Activated T-helper 17 cell treated with anti-CD3 and anti-CD28 coated beads, Interleukin-2, amount 50 U/mL, for 72 hours (primary cell): Measurements from ENCODE around the gene GALM. TPM values are rescaled to one million over a fixed set of nuclear protein-coding genes. Genes with fewer than 3 reads are reported as not detected.

Experiments
- ATAC-seq: fragments of 150-1000 bp; cut with Tn5 transposase; replicated peaks from 2 replicates; pipeline ENCODE4 v1.10.0; 2021; ENCODE audit warnings: mild to moderate bottlenecking, moderate library complexity
- H3K27ac Mint-ChIP-seq: one replicate; pipeline ENCODE4 v1.8.0; 2022; ENCODE audit warnings: mixed read lengths
- H3K27me3 Mint-ChIP-seq: one replicate; pipeline ENCODE4 v1.8.0; 2022; ENCODE audit warnings: mixed read lengths
- H3K36me3 Mint-ChIP-seq: one replicate; pipeline ENCODE4 v1.8.0; 2022; ENCODE audit warnings: low read depth, mild to moderate bottlenecking, mixed read lengths
- H3K4me1 Mint-ChIP-seq: one replicate; pipeline ENCODE4 v1.8.0; 2022; ENCODE audit warnings: mixed read lengths
- H3K4me3 Mint-ChIP-seq: one replicate; pipeline ENCODE4 v1.8.0; 2022; ENCODE audit warnings: mild to moderate bottlenecking, mixed read lengths
- H3K9me3 Mint-ChIP-seq: one replicate; pipeline ENCODE4 v1.8.0; 2022; ENCODE audit warnings: mixed read lengths
- total RNA-seq, 2 donors: library from RNA; stranded (reverse); gene quantifications; one replicate each; pipeline ENCODE4 v1.2.3, GENCODE V29; 2022

Gene GALM
- total RNA-seq, 2 donors from 2014 or later, result 85.2 to 123 TPM

DNA sequence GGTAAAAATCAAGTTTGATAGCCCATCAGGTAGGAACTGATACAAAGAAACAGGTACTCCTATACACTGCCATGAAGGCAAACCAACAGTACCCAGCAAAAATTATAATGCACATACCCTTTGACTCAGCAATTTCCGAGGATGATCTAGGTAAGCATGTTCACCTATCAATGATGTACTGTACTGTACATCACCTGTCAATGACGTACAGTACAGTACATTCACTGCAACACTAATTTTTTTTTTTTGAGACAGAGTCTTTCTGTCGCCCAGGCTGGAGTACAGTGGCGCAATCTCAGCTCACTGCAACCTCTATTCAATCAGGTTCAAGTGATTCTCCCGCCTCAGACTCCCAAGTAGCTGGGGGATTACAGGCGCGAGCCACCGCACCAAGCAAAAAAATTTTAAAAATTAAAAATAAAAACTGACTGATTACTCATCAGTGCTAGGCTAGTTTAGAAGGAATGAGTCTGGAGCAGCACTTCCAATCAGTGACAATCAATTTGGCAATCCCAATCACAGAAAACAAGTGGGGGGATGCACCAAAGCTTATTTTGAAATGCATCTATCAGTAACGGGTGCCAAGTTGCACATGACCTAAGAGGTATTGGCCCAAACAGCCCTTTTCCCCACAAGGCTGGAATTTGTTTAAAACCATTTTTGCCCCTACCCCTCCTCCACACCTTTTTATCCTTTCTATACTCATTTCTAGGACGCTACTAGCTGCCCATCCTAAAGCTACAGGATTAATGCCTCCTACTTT lies 77.1 kb downstream of the GALM start:
- H3K27me3 Mint-ChIP-seq, result no peaks in the 10 kb centered on the region
- H3K4me3 Mint-ChIP-seq, result peak overlapping the region; percentile 99
- peaks cover 52% of the 10 kb centered on the region for H3K4me1 Mint-ChIP-seq
- peak; percentile 16 for ATAC-seq
- peaks cover 100% of the 10 kb centered on the region for H3K36me3 Mint-ChIP-seq
- no peaks in the 10 kb centered on the region for H3K9me3 Mint-ChIP-seq
- no peak overlapping the region for H3K27ac Mint-ChIP-seq

DNA sequence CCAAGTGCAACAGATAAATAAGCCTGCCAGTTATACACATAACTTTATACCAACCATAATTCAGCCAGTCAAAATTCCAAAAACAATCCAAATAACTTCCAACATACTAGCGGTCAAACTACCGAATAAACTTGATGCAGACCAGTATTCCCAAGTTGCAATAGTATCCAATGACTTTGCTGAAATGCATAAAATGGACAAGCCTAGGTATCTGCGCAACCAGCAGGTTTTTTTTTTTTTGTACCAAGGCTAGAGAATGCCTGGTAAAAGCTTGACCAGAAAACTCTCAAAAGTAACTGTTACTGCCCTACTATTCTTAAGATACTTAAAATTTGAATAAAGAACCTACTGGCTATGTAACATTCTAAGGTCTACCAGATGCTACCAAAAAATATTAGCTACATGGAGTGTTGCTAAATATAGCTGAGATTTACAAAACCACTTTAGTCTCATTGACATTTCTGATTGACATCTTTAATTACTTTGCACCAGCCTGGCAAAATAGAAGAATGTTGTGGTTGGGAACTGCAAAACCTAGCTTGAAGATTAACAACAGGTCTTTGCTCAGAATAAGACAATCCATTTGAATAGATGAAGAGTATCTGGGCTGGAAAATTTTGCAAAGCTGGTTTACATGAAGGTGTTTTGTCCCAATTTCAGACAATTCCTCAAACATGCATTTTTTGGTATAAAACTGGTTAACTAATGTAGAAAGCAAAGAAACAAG lies 77.9 kb downstream of the GALM start:
- H3K27ac Mint-ChIP-seq, result no peak overlapping the region
- peak overlapping the region; percentile 99 for H3K4me3 Mint-ChIP-seq
- H3K9me3 Mint-ChIP-seq, result no peaks in the 10 kb centered on the region
- ATAC-seq, result no peak
- peaks cover 100% of the 10 kb centered on the region for H3K36me3 Mint-ChIP-seq
- peaks cover 51% of the 10 kb centered on the region for H3K4me1 Mint-ChIP-seq
- no peaks in the 10 kb centered on the region for H3K27me3 Mint-ChIP-seq

DNA sequence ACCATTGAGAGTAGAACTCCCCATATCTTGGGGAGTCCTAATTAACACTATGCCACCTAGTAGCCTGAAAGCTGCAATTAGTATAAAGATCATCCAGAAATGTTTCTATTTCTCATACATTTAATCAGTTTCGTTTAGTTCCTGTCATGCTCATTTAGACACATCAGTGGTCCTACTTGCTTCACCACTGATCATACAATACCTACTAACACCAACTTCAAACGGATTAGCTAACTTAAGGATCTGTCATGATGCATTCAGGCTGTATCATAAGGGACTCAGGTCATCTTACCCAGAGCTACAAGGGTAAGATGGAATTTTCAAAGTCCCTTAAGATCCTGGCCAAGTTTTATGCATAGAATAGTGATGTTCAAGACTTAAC lies 78.5 kb downstream of the GALM start:
- H3K4me3 Mint-ChIP-seq, result peak overlapping the region; percentile 99

DNA sequence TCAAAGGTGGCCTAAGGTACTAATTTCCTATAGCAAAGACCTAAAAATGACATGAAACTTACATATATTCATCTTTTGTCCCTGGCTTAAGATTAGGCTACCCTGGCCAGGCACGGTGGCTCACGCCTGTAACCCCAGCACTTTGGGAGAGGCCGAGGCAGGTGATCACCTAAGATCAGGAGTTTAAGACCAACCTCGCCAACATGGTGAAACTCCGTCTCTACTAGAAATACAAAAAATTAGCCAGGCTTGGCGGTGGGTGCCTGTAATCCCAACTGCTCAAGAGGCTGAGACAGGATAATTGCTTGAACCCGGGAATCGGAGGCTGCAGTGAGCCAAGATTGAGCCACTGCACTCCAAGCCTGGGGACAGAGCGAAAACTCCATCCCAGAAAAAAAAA lies 79.4 kb downstream of the GALM start:
- peak overlapping the region; percentile 99 for H3K4me3 Mint-ChIP-seq
- peaks cover 100% of the 10 kb centered on the region for H3K36me3 Mint-ChIP-seq

More for the DNA sequence above, 78.5 kb downstream of the GALM start:
- peaks cover 46% of the 10 kb centered on the region for H3K4me1 Mint-ChIP-seq
- H3K27me3 Mint-ChIP-seq, result no peaks in the 10 kb centered on the region
- peaks cover 100% of the 10 kb centered on the region for H3K36me3 Mint-ChIP-seq
- H3K27ac Mint-ChIP-seq, result no peak overlapping the region
- peak; percentile 12 for ATAC-seq
- H3K9me3 Mint-ChIP-seq, result no peaks in the 10 kb centered on the region

DNA sequence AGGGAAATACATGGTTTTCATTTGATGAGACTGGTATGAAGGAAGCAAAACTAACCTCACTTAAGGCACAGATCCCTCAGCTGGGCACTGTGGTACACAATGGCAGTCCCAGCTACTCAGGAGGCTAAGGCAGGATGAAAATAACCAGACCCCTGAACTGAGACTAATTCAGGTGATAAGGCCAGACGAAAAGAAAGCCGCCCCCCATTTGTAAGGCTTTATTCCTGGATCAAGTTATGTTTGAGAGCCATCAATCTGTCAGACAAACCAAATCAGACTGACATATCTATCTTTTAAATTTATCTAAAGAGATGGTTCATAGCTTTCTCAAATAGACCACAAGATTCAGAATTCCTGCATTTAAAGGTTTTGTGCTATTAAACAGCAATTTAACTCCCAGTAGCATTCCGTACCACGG lies 81.1 kb downstream of the GALM start:
- ATAC-seq, result no peak
- Mint-ChIP-seq H3K36me3 (peaks cover 100% of the 10 kb centered on the region), H3K4me1 (peaks cover 45% of the 10 kb centered on the region)

More for the DNA sequence above, 79.4 kb downstream of the GALM start:
- peak overlapping the region; percentile 100 for H3K27ac Mint-ChIP-seq
- H3K9me3 Mint-ChIP-seq, result no peaks in the 10 kb centered on the region
- no peaks in the 10 kb centered on the region for H3K27me3 Mint-ChIP-seq
- peaks cover 39% of the 10 kb centered on the region for H3K4me1 Mint-ChIP-seq
- ATAC-seq, result no peak

DNA sequence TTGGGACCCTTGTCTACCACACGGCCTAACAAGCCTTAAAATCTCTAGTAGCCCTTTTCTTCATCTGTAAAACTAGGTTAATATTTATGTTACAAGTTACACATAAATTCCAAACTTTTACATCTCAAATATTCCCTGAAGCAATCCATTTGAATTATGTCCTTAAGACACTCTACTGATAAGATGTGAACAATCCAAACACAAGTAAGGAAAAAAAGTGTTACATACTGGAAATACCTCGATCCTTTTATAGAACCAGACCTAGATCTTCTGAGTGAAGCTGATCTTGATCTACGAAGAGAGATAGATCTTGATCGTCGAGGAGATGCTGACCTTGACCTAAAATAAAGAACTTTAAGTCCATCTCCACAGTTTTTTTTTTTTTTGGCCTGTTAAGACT lies 81.9 kb downstream of the GALM start:
- no peak for ATAC-seq
- Mint-ChIP-seq H3K36me3 (peaks cover 93% of the 10 kb centered on the region), H3K9me3 (no peaks in the 10 kb centered on the region), H3K27me3 (no peaks in the 10 kb centered on the region), H3K4me1 (peaks cover 47% of the 10 kb centered on the region), H3K27ac (peak overlapping the region; percentile 100), H3K4me3 (peak overlapping the region; percentile 99)

More for the DNA sequence above, 81.1 kb downstream of the GALM start:
- Mint-ChIP-seq H3K4me3 (peak overlapping the region; percentile 99), H3K27ac (peak overlapping the region; percentile 100), H3K27me3 (no peaks in the 10 kb centered on the region), H3K9me3 (no peaks in the 10 kb centered on the region)

DNA sequence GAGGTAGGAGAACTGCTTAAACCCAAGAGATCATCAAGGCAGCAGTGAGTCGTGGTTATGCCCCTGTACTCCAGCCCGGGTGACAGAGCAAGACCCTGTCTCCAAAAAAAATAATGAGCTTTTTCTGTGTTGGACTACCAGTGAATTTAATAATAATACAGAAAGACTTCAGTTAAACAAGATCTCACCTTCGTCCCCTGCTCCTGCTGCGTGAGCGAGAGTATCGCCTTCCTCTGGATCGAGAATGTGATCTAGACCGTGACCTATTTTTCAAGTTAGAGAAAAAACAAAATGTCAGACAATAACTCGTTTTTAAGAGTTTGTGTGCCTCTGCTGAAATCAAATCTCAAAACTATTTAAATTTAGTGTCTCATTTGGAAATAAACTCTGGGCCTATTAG lies 82.5 kb downstream of the GALM start:
- Mint-ChIP-seq H3K4me1 (peaks cover 47% of the 10 kb centered on the region), H3K9me3 (no peaks in the 10 kb centered on the region), H3K27ac (peak overlapping the region; percentile 100), H3K4me3 (peak overlapping the region; percentile 99), H3K36me3 (peaks cover 87% of the 10 kb centered on the region), H3K27me3 (no peaks in the 10 kb centered on the region)
- no peak for ATAC-seq

DNA sequence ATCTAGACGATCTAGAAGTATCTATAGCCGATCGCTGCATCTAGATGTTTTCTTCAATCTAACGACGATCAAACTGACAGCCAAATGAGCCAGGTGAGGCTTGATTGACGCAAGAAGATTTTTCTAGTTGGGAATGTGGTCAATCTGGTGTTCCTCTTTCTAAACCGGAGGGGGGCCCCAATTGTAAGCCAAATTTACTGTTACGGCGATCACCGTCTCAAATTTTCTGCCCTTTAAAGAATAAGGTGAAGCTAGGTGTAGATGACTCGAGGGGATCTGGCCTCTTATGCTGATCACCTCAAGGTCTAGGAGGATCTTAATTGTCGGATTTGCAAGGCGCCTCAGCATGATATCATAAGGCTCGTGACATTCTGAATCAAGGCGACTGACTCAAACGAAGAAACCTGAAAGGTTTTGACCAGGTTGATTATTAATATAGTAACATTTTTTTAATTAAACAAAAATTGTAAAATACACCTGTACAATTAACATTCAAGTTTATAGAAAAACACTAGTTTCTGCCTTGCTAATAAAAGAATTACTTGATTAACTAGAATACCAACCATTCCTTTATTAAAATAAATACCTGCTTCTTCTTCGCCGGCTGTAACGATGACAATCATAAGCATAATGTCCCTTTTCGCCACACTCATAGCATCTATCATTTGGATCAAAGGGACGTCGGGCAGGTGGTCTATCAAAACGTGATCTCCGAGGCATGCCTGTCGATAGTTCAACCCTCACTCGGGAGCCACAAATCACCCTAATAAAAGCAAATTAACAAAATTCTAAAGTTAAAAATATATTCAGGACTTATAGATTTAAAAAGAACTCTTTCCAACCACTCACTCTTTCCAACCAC lies 83.3 kb downstream of the GALM start:
- Mint-ChIP-seq H3K36me3 (peaks cover 79% of the 10 kb centered on the region), H3K4me3 (peak overlapping the region; percentile 99), H3K27me3 (no peaks in the 10 kb centered on the region)

DNA sequence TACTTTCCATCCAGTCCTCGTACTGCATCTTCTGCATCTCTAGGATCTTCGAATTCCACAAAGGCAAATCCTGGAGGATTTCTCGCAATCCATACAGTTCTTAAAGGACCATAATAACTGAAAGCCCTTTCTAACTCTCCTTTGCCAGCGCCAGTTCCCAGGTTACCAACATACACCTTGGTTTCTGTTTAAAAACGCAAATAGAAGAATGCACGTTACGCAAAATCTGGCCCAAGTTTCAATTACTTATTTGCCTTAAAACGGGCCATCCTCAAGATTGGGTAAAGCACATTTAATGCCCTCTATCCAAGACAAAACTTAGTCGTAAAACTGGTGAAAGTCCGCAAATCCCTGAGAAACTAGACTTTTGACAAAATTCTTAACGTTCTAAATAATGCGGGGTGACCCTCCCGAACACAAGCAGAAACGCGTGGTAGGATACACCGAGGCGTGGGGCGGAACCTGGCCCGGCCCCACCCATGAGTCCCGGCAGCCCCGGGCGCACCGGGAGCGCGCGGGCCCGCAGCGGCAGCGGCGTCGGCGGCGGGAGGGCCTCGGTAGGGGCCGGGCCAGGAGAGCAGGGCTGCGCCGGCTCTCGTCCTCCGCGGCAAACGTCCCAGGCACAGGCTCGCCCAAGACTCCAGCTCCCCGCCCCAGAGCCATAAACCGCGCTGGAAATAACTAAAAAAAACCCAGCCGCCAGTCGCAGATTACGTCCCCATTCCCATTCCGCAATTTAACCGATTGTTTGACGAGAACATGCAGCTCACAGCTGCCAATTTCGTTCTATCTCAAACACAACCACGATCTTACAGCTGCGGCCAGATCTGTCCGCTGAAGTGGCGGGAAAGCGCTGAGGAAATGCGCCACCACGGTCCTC lies 84.3 kb downstream of the GALM start:
- Mint-ChIP-seq H3K27me3 (no peaks in the 10 kb centered on the region), H3K36me3 (peaks cover 68% of the 10 kb centered on the region), H3K9me3 (no peaks in the 10 kb centered on the region), H3K4me1 (peaks cover 45% of the 10 kb centered on the region), H3K27ac (peak overlapping the region; percentile 100), H3K4me3 (peak overlapping the region; percentile 99)
- ATAC-seq, result peak; percentile 27

More for the DNA sequence above, 83.3 kb downstream of the GALM start:
- H3K27ac Mint-ChIP-seq, result peak overlapping the region; percentile 100
- peak; percentile 14 for ATAC-seq
- no peaks in the 10 kb centered on the region for H3K9me3 Mint-ChIP-seq
- peaks cover 49% of the 10 kb centered on the region for H3K4me1 Mint-ChIP-seq

DNA sequence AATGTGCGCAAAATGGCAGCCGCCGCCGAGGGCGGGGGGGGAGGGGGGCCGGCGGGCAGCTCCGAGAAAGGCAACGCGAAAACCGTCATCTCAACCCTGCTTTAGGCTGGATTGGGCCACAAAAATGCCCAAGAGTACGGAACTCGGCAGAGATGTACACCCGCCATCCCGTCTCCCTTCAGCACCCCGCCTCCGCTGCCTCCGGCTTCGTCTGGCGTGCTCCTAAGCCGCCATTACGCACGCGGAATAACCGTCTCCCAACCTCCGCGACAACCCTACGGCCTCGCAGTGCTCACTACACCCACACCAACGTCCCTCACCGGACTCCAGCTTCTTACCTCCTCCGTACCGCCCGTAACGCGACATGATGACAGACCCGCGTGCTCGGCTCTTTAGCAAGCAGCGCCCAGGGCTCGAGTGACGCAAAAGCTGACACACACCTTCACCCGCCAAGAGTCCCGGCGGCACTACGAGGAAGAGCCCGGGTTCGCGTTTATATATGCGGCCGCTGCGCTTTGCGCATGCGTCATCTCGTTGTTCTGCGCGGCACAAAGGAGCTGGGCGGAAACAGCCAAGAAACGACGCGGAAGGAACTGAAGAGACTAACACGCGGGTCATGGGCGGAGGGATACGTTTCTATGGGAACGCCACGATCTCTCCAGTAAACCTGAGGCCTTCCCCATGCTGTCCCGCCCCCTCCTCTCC lies 85.1 kb downstream of the GALM start, which contains the start of gene SRSF7:
TSS of gene SRSF7 (minus strand) at position 471 of the 705 bp plus-strand sequence. CDS start at position 366, 105 bp downstream.
- peak; percentile 85 for ATAC-seq
- Mint-ChIP-seq H3K36me3 (peaks cover 60% of the 10 kb centered on the region), H3K4me3 (peak within 1 kb of the TSS; percentile 99), H3K4me1 (peaks cover 38% of the 10 kb centered on the region), H3K27ac (peak within 1 kb of the TSS; percentile 100), H3K9me3 (no peaks in the 10 kb centered on the region), H3K27me3 (no peaks in the 10 kb centered on the region)

DNA sequence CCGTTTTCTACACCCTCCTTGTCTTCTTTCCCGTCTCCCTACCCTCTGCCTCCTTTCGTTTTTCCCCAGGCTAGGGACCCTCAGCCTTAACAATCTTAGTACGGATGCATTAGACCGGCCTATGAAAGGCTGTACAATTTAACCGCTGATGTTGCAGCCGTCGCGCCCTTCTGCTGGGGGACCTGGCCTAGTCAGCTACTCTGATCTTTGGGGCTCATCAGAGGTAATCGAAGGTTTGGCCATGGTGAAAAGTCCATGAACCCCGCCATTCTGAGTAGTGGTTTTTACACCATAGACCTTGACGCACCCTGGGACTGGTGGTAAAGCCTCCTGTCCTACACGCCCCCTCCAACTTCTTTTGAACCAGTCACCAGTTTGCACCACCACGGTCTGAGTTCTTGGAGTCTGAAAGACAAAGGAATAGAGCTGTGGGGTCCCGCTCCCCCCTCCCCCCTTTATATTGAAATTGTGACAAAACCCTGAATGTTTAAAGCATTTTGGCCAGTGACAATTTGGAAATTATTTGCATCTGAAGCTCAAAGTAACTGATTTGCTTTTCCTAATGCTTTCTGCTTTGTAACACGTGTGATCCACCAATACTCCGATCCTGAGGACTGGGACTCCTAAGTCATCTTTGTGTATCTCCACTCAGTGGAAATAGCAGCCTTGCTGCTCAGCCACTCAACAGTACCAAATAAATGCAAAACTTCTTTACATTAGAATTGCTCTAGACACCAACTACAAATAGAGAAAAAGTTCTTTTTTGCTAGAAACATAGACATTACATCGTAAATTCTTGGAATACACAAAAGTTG lies 85.9 kb downstream of the GALM start:
- Mint-ChIP-seq H3K9me3 (no peaks in the 10 kb centered on the region), H3K27me3 (no peaks in the 10 kb centered on the region), H3K27ac (peak overlapping the region; percentile 100), H3K4me3 (peak overlapping the region; percentile 99), H3K36me3 (peaks cover 53% of the 10 kb centered on the region), H3K4me1 (peaks cover 30% of the 10 kb centered on the region)
- peak; percentile 33 for ATAC-seq

DNA sequence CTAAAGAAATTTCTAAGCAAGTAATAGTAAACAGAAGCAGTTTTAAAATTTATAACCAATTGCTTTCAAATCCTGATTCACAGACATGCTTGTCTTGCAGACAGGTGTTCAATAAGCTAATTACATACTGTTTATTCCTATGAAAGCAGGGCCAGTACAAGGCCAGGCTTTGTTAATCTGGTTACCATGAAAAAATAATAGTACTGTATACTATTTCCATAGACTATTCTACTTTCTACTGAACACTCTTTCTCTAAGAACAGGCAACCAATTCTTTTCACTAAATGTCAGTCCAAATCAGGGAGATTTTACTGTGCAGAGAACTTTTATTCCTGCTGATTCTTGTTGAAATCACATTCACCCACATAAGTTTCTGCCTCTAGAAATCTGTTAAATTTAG lies 88.1 kb downstream of the GALM start:
- no peak for ATAC-seq
- Mint-ChIP-seq H3K27me3 (no peaks in the 10 kb centered on the region), H3K4me3 (peak overlapping the region; percentile 76), H3K9me3 (no peaks in the 10 kb centered on the region), H3K27ac (peak overlapping the region; percentile 83), H3K4me1 (peaks cover 12% of the 10 kb centered on the region), H3K36me3 (peaks cover 30% of the 10 kb centered on the region)
